GM23248 (cell line): Measurements from ENCODE around the gene EXOSC3.

Experiments used
- EZH2 ChIP-seq: fragments of 200-600 bp; sonication (generic); IDR thresholded peaks from 2 replicates; pipeline ENCODE4 v1.6.1; 2018; ENCODE audit warnings: antibody characterized with exemption, mild to moderate bottlenecking; ENCODE audit not compliant: insufficient read depth, poor library complexity, severe bottlenecking
- EZH2phosphoT487 ChIP-seq: fragments of 200-600 bp; sonication (generic); IDR thresholded peaks from 2 replicates; pipeline ENCODE4 v1.6.1; 2018; ENCODE audit warnings: antibody characterized with exemption, moderate library complexity, mild to moderate bottlenecking, low read depth; ENCODE audit not compliant: insufficient read depth

DNA sequence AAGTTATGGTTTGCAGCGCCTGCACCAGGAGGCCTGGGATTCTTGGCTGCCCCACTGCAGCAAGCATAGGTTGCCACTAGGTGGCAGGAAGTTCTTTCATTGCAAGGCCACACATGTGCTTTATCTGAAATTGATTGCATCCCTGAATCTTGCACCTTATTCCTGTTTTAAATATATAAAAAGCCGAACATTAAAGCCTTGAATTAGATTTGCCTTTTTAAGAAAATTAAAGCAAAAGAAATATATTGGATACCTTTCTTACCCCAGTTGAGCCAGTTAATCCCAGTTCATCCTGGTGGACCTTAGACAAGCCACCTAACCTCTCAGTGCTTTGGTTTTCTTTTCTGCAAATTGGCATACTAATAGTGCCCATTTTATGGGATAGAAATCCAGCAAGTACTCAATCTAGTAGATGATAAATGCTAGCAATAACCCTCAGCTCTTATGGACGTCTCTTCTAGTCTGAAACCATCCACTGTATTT is 37.6 kb downstream of the EXOSC3 start:
- no peak for TF ChIP-seq EZH2
- TF ChIP-seq EZH2phosphoT487 = no peak
